Aorta (tissue), 5 donors: ENCODE results near the gene ITPR3. TPM values are rescaled to one million over a fixed set of nuclear protein-coding genes. Genes with fewer than 3 reads are reported as not detected.

Experiments used
- ATAC-seq: fragments of 200-7000 bp; cut with Tn5 transposase; one replicate; pipeline ENCODE4 v1.9.1; 2022; ENCODE audit warnings: moderate library complexity; ENCODE audit not compliant: low FRiP score
- DNase-seq, 2 donors: peaks; one replicate each; pipeline ENCODE4 v3.0.0-alpha.2; 2020
- H3K27ac ChIP-seq, 2 donors: one replicate each; pipeline ENCODE4 v1.5.1; 2013; ENCODE audit warnings: low read length in 2 of 2, mild to moderate bottlenecking in 2 of 2, moderate library complexity in 2 of 2, control low read depth in 1 of 2, inconsistent platforms in 1 of 2, low read depth in 1 of 2
- H3K27me3 ChIP-seq, 2 donors: one replicate each; pipeline ENCODE4 v1.6.1; 2013; ENCODE audit warnings: control low read depth in 1 of 2, low read length in 1 of 2, mild to moderate bottlenecking in 1 of 2, moderate library complexity in 1 of 2; ENCODE audit not compliant: insufficient read depth in 2 of 2, control insufficient read depth in 1 of 2
- H3K36me3 ChIP-seq, 2 donors: one replicate each; pipeline ENCODE4 v1.6.1; 2013; ENCODE audit warnings: control low read depth in 1 of 2, low read length in 1 of 2, mild to moderate bottlenecking in 1 of 2; ENCODE audit not compliant: insufficient read depth in 2 of 2, control insufficient read depth in 1 of 2
- H3K4me1 ChIP-seq, 2 donors: one replicate each; pipeline ENCODE4 v1.6.1; 2013; ENCODE audit warnings: low read length in 2 of 2, control low read depth in 1 of 2, mild to moderate bottlenecking in 1 of 2, moderate library complexity in 1 of 2; ENCODE audit not compliant: insufficient read depth in 2 of 2, control insufficient read depth in 1 of 2
- H3K4me3 ChIP-seq, 2 donors: one replicate each; pipeline ENCODE4 v1.5.1; 2013; ENCODE audit warnings: low read length in 2 of 2, control low read depth in 1 of 2, mild to moderate bottlenecking in 1 of 2
- H3K9me3 ChIP-seq: one replicate; pipeline ENCODE4 v1.6.1; 2013; ENCODE audit warnings: mild to moderate bottlenecking, low read length; ENCODE audit not compliant: control insufficient read depth
- WGBS, 2 donors: extraction: QIAGEN DNeasy Blood & Tissue Kit; methylation state at CpG; one replicate each; pipeline ENCODE4 v1.1.7; 2013; 5-methylcytosine and 5-hydroxymethylcytosine counted together
- intact Hi-C, 2 donors: fragments of 100-400 bp; cut with DNase I; formaldehyde crosslinking; loops; one replicate each; pipeline versions ENCODE4 v1.14.2 to v1.15.0; 2022
- long read RNA-seq, 2 donors: library from polyadenylated mRNA; unstranded; transcript quantifications; one replicate each; pipeline ENCODE4 v2.0.0, GENCODE V29; 2020 to 2021
- polyA plus RNA-seq, 2 donors: library from polyadenylated mRNA; stranded (reverse); fragments of 200-250 nt; gene quantifications; one replicate each; pipeline ENCODE4 v1.2.3, GENCODE V29; 2013
- total RNA-seq, 2 donors: library from RNA; stranded (reverse); fragmentation: NEBNext Ultra II Directional; extraction: Animal tissue kit (Norgen Biotek cat#: 25700); gene quantifications; one replicate each; pipeline ENCODE4 v1.2.1, GENCODE V29; 2021
- donor health status: healthy with polysubstance abuse.
- donor health status: Bipolar disorder and iron deficiency.
- donor health status: DM: no; HTN: no; CAD: no.
- donor health status: DM: no; HTN: no; CAD: no.
- donor health status: DM: yes; HTN: yes; CAD: no.

The ITPR3 gene
- 10 to 100 TPM; 11.9 to 28.8 TPM for total RNA-seq
- polyA plus RNA-seq = 1 to 10 TPM; 4.6 to 7.0 TPM
- long read RNA-seq, donor 1, partial matches to known transcripts = 23 of 31 reads
- long read RNA-seq, donor 1, other reads (novel, unspliced or antisense) = 8 of 31 reads
- long read RNA-seq, donor 2, partial matches to known transcripts = 16 of 25 reads
- long read RNA-seq, donor 2, other reads (novel, unspliced or antisense) = 9 of 25 reads

- no peaks in the 10 kb centered on the region for H3K4me1 ChIP-seq
- peak; percentile 61 for ATAC-seq
These were observed at the start of gene ITPR3 for GRCh38 chr6:33620856-33621710. Gene ITPR3, plus strand, starts transcription at chr6:33621322. Its CDS starts 281 bp downstream, at chr6:33621603.

GRCh38 chr6:33571637-33572316 is 49.3 kb upstream of the ITPR3 start:
- no peaks in the 10 kb centered on the region for H3K4me1 ChIP-seq
- intact Hi-C loops = loop anchor here (10.0 kb wide), 2 partner anchors 117 to 157 kb away; partner anchors contain the start of genes CUTA (in 1 of the 2), PHF1 (in 1 of the 2) and ZBTB9 (in 1 of the 2)
- H3K9me3 ChIP-seq = no peaks in the 10 kb centered on the region
- no peak for DNase-seq
- ATAC-seq = peak; percentile 13
- peaks cover 0 to 2% of the 10 kb centered on the region in 2 donors for H3K36me3 ChIP-seq
- H3K27ac ChIP-seq = peak overlapping the region in 1 of 2 donors; percentile 86
- peak overlapping the region; percentile 11 to 74 for H3K4me3 ChIP-seq
- WGBS, 2 donors = 34 to 36% methylated on average over 11 of the region's 11 CpGs
- H3K27me3 ChIP-seq = no peaks in the 10 kb centered on the region

More at GRCh38 chr6:33620856-33621710, at the start of gene ITPR3:
- intact Hi-C loops = no loop called here
- Histone ChIP-seq H3K27ac (no peak within 1 kb of the TSS), H3K9me3 (no peaks in the 10 kb centered on the region), H3K36me3 (no peaks in the 10 kb centered on the region), H3K4me3 (peak within 1 kb of the TSS; percentile 21 to 61), H3K27me3 (no peaks in the 10 kb centered on the region)
- WGBS, 2 donors = 1% methylated on average over 79 to 99 of the region's 99 CpGs
- peak in 1 of 2 donors; percentile 60 for DNase-seq

GRCh38 chr6:33575211-33575610 is 45.9 kb upstream of the ITPR3 start:
- ATAC-seq = no peak
- DNase-seq = no peak
- intact Hi-C loops = loop anchor here (10.0 kb wide), 2 partner anchors 120 to 160 kb away; partner anchors contain the start of genes CUTA (in 1 of the 2), PHF1 (in 1 of the 2) and ZBTB9 (in 1 of the 2)
- 91 to 92% methylated on average over 8 of the region's 8 CpGs for WGBS, 2 donors
- H3K9me3 ChIP-seq = no peaks in the 10 kb centered on the region
- H3K4me3 ChIP-seq = no peak overlapping the region
- no peaks in the 10 kb centered on the region for H3K4me1 ChIP-seq
- no peak overlapping the region for H3K27ac ChIP-seq
- peaks cover 0 to 4% of the 10 kb centered on the region in 2 donors for H3K36me3 ChIP-seq
- H3K27me3 ChIP-seq = no peaks in the 10 kb centered on the region

- intact Hi-C loops = loop anchor here (10.0 kb wide), 2 partner anchors 122 to 162 kb away; partner anchors contain the start of genes CUTA (in 1 of the 2), PHF1 (in 1 of the 2) and ZBTB9 (in 1 of the 2)
- Histone ChIP-seq H3K4me1 (no peaks in the 10 kb centered on the region), H3K9me3 (no peaks in the 10 kb centered on the region), H3K27ac (no peak overlapping the region), H3K36me3 (peaks cover 0 to 4% of the 10 kb centered on the region in 2 donors), H3K27me3 (no peaks in the 10 kb centered on the region), H3K4me3 (no peak overlapping the region)
- WGBS, 2 donors = 88 to 90% methylated on average over 11 of the region's 11 CpGs
- ATAC-seq (no peak), DNase-seq (no peak)
These were observed 44.5 kb upstream of the ITPR3 start for GRCh38 chr6:33576668-33577067.

- H3K36me3 ChIP-seq = peaks cover 0 to 4% of the 10 kb centered on the region in 2 donors
- H3K27ac ChIP-seq = no peak overlapping the region
- peak; percentile 33 for ATAC-seq
- intact Hi-C loops = loop anchor here (10.0 kb wide), 2 partner anchors 122 to 162 kb away; partner anchors contain the start of genes CUTA (in 1 of the 2), PHF1 (in 1 of the 2) and ZBTB9 (in 1 of the 2)
- no peaks in the 10 kb centered on the region for H3K9me3 ChIP-seq
- DNase-seq = peak; percentile 68 to 81
- no peak overlapping the region for H3K4me3 ChIP-seq
- no peaks in the 10 kb centered on the region for H3K4me1 ChIP-seq
- H3K27me3 ChIP-seq = no peaks in the 10 kb centered on the region
- WGBS, 2 donors = 79% methylated on average over 9 of the region's 9 CpGs
These were observed 44.0 kb upstream of the ITPR3 start for GRCh38 chr6:33577106-33577535.

GRCh38 chr6:33577718-33578117 is 43.4 kb upstream of the ITPR3 start:
- no peaks in the 10 kb centered on the region for H3K4me1 ChIP-seq
- no peak overlapping the region for H3K4me3 ChIP-seq
- no peak for DNase-seq
- no peaks in the 10 kb centered on the region for H3K27me3 ChIP-seq
- ATAC-seq = no peak
- H3K27ac ChIP-seq = no peak overlapping the region
- intact Hi-C loops = loop anchor here (10.0 kb wide), 2 partner anchors 123 to 163 kb away; partner anchors contain the start of genes CUTA (in 1 of the 2), PHF1 (in 1 of the 2) and ZBTB9 (in 1 of the 2)
- peaks cover 0 to 4% of the 10 kb centered on the region in 2 donors for H3K36me3 ChIP-seq
- WGBS, 2 donors = 84 to 88% methylated on average over 6 of the region's 6 CpGs
- H3K9me3 ChIP-seq = no peaks in the 10 kb centered on the region

GRCh38 chr6:33578164-33578563 is 43.0 kb upstream of the ITPR3 start:
- Histone ChIP-seq H3K4me3 (no peak overlapping the region), H3K27ac (no peak overlapping the region), H3K36me3 (peaks cover 0 to 4% of the 10 kb centered on the region in 2 donors), H3K27me3 (no peaks in the 10 kb centered on the region), H3K4me1 (no peaks in the 10 kb centered on the region), H3K9me3 (no peaks in the 10 kb centered on the region)
- ATAC-seq (no peak), DNase-seq (no peak)
- WGBS, 2 donors = 92 to 94% methylated on average over 7 of the region's 7 CpGs
- intact Hi-C loops = loop anchor here (10.0 kb wide), 2 partner anchors 123 to 163 kb away; partner anchors contain the start of genes CUTA (in 1 of the 2), PHF1 (in 1 of the 2) and ZBTB9 (in 1 of the 2)

- Histone ChIP-seq H3K4me1 (no peaks in the 10 kb centered on the region), H3K9me3 (no peaks in the 10 kb centered on the region), H3K27ac (no peak overlapping the region), H3K36me3 (peaks cover 0 to 4% of the 10 kb centered on the region in 2 donors), H3K27me3 (no peaks in the 10 kb centered on the region), H3K4me3 (no peak overlapping the region)
- intact Hi-C loops = loop anchor here (10.0 kb wide), 2 partner anchors 124 to 164 kb away; partner anchors contain the start of genes CUTA (in 1 of the 2), PHF1 (in 1 of the 2) and ZBTB9 (in 1 of the 2)
- DNase-seq (no peak), ATAC-seq (no peak)
- 84 to 95% methylated on average over 9 of the region's 9 CpGs for WGBS, 2 donors
These were observed 42.5 kb upstream of the ITPR3 start for GRCh38 chr6:33578588-33579011.
